22Rv1 (cell line): Measurements from ENCODE around the gene C1orf159.

ENCODE experiments used
- H3K27ac ChIP-seq: fragments of 450-650 bp; 2 replicates; pipeline ENCODE4 v1.5.1; 2017
- ZFX ChIP-seq: fragments of 450-650 bp; IDR thresholded peaks from 2 replicates; pipeline ENCODE4 v1.6.1; 2017; ENCODE audit warnings: antibody characterized with exemption, borderline replicate concordance
- TF ChIP-seq, protein P1 (sequence below): fragments of 450-650 bp; IDR thresholded peaks from 2 replicates; pipeline ENCODE4 v1.5.1; 2017; ENCODE audit warnings: mild to moderate bottlenecking

Gene C1orf159

DNA sequence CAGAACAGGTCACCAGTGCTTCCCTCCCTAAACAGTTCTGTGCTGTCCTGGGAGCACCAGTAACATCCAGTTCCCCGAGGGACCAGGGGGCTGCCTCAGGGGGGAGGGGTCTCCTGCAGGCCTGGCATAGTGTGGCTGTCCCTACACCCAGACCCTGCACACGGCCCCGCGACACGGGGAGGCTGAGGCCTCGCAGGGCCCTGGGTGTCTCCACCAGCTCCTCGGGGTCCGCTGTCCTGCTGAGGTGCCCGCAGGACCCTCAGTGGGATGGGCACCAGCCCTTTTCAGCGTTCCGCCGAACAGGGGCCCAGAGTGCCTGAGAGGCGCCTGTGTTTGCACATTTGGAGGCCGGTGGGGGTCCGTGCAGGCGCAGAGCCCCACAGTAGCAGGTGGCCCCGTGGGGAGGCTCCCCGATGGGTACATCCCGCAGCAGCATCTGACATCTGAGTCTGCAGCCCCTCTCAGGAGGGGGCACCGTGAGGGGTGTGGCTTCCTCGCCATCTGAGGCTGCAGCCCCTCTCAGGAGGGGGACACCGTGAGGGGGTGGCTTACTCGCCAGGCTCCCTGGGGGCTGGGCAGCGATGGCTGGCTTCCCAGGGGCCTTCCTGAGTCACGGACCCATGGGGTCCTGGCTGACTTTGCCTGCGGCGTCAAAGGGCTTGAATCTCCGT, 18.5 kb upstream of the C1orf159 start:
- no peak overlapping the region for H3K27ac ChIP-seq
- no peak for TF ChIP-seq ZFX
- TF ChIP-seq, protein P1, sequence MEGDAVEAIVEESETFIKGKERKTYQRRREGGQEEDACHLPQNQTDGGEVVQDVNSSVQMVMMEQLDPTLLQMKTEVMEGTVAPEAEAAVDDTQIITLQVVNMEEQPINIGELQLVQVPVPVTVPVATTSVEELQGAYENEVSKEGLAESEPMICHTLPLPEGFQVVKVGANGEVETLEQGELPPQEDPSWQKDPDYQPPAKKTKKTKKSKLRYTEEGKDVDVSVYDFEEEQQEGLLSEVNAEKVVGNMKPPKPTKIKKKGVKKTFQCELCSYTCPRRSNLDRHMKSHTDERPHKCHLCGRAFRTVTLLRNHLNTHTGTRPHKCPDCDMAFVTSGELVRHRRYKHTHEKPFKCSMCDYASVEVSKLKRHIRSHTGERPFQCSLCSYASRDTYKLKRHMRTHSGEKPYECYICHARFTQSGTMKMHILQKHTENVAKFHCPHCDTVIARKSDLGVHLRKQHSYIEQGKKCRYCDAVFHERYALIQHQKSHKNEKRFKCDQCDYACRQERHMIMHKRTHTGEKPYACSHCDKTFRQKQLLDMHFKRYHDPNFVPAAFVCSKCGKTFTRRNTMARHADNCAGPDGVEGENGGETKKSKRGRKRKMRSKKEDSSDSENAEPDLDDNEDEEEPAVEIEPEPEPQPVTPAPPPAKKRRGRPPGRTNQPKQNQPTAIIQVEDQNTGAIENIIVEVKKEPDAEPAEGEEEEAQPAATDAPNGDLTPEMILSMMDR: no peak

DNA sequence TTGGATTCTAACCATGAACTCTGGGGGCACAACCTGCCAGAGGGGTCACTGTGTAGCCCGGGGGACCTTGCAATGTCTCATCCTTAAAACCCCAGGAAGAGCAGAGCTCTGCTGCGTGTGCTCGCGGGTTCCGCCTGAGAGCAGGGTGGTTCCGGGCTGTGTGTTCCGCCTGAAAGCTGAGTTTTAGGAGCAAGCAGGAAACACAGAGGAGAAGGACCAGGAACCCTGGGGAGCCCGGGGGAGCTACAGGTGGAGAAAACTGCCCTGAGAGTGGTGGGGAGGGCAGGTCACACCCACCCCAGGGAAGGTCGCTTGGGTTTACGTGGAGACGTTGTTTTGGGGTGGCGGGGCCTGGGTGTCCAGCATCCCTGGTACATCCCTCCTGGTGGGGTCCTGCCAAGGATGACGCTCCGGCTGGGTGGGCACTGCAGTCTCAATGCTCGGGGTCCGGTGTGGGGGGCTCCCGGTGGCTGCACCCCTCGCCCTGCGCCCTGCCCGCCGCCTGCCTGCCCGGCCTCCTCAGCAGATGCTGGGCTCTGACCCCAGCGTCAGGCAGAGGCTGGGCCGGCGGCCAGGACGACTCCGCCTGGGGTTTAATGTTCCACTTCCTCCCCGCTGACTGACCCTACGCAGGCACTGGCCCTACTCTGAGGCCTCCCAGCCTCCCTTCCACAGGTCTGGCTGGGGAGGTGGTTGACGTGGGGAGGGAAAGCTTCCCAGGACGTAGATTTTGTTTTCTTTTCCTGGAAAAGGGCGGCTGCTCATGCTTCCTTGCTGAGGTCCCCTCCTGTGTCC, 17.3 kb upstream of the C1orf159 start:
- no peak overlapping the region for H3K27ac ChIP-seq
- no peak for TF ChIP-seq ZFX
- TF ChIP-seq, protein P1: no peak

DNA sequence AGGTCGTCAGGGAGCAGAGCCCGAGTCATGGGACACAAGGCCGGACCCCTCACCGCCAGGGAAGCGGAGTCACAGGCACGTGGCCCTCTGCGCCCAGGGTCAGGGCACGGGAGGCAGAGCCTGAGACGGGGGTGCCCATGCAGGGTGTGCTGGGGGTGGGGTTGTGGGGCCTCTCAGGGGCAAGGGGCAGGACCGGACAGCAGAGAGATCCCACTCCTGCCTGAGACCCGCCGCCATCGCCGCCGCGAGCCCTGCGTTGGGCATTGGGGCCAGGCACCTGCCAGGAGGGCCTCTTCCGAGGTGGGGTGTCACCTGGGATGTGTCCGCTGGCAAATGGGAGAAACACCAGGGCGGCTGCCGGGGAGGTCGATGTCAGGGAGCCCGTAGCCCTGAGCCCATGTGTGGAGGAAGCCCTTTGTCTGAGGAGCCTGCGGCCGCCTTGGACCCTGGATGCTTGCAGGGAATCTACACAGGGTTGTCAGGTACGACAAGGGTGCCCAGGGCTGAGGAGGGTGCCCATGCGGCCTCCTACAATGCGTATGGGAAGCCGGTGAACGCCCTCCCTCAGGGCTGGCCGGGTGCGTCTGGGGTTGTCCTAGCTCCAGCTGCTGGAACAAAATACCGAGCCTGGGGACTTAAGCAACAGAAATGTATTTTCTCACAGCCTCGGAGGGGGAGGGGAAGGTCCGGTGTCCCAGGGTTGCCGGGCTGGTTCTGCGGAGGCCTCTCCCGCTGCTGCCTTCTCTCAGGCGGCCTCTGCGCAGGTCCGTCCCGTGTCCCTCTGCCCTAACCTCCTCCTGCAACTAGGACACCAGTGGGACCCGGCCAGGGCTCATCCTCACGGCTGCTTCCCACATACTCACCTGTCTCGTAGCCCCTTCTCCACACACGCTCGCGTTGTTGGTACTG, 16.4 kb upstream of the C1orf159 start:
- no peak overlapping the region for H3K27ac ChIP-seq
- TF ChIP-seq, protein P1: no peak
- no peak for TF ChIP-seq ZFX

DNA sequence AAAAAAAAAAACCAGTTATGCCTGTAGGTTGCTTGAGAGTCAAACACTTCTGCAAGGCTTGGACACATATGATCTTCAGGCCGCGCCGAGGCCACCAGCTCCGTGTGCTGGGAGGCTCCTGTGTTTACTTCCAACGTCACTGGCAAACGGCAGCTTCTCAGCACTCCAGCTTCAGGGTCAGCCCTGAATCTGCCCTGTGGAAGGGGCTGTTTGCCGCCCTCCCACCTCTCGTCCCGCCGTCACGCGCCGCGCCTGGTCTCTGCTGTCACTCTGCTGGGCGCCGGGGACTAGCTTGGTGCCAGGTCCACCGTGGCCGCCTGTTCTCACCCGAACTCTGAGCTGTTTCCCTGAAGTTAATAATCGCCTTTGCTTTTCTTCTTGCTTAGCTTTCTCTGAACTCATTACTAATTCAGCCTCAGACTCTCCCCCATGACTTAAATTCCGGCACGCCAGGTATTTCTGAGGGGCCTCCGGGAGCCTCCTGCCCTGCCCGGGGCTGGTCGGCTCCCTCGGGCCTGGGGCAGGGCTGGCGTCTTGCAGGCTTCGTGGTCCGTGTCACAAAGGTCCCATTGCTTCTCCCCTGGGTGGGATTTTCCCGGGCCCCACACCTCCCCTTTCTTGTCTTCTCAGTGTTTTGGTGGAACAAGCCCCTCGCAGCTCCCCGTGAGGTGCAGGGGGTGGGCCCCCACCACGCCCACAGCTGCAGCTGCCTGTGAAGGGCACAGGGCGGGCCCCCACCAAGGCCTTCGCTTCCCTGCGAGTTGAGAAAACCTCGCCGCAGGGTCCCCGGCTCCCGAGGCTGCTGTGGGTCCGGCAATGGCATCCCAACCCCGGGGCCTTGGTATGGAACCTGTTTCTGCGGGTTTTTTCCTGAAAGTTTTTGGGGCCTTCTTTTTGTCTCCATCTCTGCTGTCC, 14.6 kb upstream of the C1orf159 start:
- TF ChIP-seq ZFX: no peak
- TF ChIP-seq, protein P1: no peak

DNA sequence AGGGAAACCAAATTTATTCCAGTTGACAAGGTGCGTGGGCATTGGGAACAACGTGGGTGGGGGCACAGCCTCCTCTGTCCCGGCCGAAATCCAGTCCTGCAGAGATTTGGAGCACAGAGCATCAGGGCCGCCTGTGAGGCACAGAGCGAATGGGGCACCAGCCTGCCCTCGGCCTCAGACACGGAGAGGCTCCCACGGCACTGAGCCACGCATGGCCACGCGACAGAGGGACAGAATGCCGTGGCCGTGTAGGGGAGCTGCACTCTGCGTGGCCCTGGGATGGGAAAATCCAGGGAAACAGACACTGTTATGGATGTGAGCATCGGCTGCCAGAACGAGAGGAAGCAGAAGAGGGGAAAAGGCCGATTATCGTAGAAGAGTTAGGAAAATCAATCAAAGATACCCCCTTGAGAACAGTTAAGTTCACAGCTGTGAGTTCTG, 13.5 kb upstream of the C1orf159 start:
- TF ChIP-seq, protein P1: no peak
- TF ChIP-seq ZFX: no peak
- H3K27ac ChIP-seq: no peak overlapping the region

More for the DNA sequence above, 14.6 kb upstream of the C1orf159 start:
- H3K27ac ChIP-seq: no peak overlapping the region

DNA sequence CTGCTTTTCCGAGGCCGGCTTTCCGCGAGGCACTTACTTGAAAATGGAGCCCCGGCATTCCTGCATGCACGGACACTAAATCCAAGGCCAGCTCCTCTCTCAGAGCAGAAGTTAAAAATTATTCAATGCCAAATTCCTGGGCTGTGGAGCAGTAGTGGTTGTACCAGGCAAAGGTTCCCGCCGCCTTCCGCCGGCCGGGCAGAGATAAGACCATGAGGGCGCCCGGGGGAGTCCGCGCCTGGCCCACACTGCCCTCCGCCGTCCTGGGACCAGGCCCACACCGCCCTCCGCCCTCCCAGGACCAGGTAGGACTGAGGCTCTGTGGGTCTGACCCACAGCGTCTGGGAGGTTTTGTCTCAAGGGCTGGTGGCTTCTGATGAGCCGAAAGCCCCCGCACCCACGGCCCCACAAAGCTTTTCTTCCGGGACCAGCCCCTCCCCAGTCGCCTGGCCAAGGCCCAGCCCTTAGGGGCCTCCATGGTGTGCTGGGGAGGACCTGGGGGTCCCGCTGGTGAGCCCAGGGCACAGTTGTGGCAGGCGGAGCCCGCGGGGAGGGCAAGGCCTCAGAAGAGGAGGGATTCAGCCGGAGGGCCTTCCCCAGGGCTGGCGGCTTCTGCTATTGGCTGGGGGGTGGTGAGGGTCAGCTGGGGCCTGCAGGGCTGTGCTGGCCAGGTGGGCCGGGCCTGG, 12.7 kb upstream of the C1orf159 start:
- H3K27ac ChIP-seq: no peak overlapping the region
- TF ChIP-seq, protein P1: no peak
- no peak for TF ChIP-seq ZFX
